Testis (tissue), 2 donors: Measurements from ENCODE around the gene DAG1.

Experiments
- CTCF ChIP-seq, 3 experiments: fragments of 450-650 bp in 2 of 3; fragments of 200-600 bp in 1 of 3; sonication (generic) in 1 of 3; IDR thresholded peaks; one replicate each; pipeline ENCODE4 v1.5.1; 2016 to 2019; ENCODE audit warnings: antibody characterized with exemption in 3 of 3, mild to moderate bottlenecking in 2 of 3, moderate library complexity in 1 of 3
- POLR2A ChIP-seq: fragments of 450-650 bp; IDR thresholded peaks from one replicate; pipeline ENCODE4 v1.6.1; 2017; ENCODE audit warnings: antibody characterized with exemption, mild to moderate bottlenecking, moderate library complexity

GRCh38 chr3:49506906-49507305, 36.8 kb downstream of the DAG1 start:
- TF ChIP-seq POLR2A (no peak), CTCF (IDR thresholded peaks at IDR 0.05) (no peak)
